Left cardiac atrium (tissue), 4 donors: ENCODE results near the gene SMAD6. TPM values are rescaled to one million over a fixed set of nuclear protein-coding genes. Genes with fewer than 3 reads are reported as not detected.

ENCODE experiments used
- ATAC-seq, 2 donors: fragments of 200-7000 bp; cut with Tn5 transposase; one replicate each; pipeline ENCODE4 v1.9.1; 2020; ENCODE audit warnings: mild to moderate bottlenecking in 2 of 2, moderate library complexity in 2 of 2
- DNase-seq: peaks from one replicate; pipeline ENCODE4 v3.0.0-alpha.2; 2020
- intact Hi-C, 2 donors: fragments of 100-400 bp; cut with DNase I; formaldehyde crosslinking; loops; one replicate each; pipeline versions ENCODE4 v1.14.1 to v1.15.1; 2022 to 2023
- total RNA-seq, 2 donors: library from RNA; stranded (reverse); fragmentation: NEBNext Ultra II Directional; extraction: Animal tissue kit (Norgen Biotek cat#: 25700); gene quantifications; one replicate each; pipeline ENCODE4 v1.2.1, GENCODE V29; 2021
- donor health status: DM: no; HTN: yes; CAD: no.
- donor health status: DM: no; HTN: yes; CAD: no; lungs with severe emphysema.
- donor health status: DM: yes; HTN: yes; CAD: no.
- donor health status: Dilated cardiomyopathy.

Gene SMAD6
- total RNA-seq, 2 donors from 2014 or later: 13.5 to 51.5 TPM

GRCh38 chr15:66778314-66778665 lies 76.3 kb downstream of the SMAD6 start:
- no peak for ATAC-seq
- intact Hi-C loops: loop anchor here in 1 of 2 donors (10.0 kb wide), 1 partner anchor 173 kb away; no protein-coding TSS in a partner anchor
- DNase-seq: no peak

DNA sequence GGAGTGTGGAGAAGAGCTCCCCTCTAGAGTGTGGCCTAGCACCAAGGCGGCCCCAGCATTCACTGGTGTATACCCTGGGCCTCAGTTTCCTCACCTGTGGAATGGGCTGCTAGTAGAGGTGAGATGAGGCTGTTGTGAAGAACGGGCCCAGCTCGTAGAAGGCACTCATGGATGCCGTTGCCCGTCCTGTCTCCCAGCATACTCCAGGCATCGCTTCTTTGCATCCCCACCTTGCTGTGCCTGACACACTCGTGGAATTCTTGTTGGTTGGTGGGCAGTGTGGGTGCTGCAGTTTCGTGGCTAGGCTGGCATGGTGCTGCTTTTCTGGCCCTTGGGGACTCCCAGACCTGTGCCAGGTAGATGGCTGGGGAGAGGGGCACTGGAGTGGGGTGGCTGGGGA lies 76.7 kb downstream of the SMAD6 start:
- DNase-seq (no peak), ATAC-seq (no peak)
- intact Hi-C loops: loop anchor here in 1 of 2 donors (10.0 kb wide), 1 partner anchor 174 kb away; no protein-coding TSS in a partner anchor

GRCh38 chr15:66779331-66780009 lies 77.4 kb downstream of the SMAD6 start:
- DNase-seq (no peak), ATAC-seq (no peak)
- intact Hi-C loops: loop anchor here in 1 of 2 donors (10.0 kb wide), 1 partner anchor 175 kb away; no protein-coding TSS in a partner anchor

DNA sequence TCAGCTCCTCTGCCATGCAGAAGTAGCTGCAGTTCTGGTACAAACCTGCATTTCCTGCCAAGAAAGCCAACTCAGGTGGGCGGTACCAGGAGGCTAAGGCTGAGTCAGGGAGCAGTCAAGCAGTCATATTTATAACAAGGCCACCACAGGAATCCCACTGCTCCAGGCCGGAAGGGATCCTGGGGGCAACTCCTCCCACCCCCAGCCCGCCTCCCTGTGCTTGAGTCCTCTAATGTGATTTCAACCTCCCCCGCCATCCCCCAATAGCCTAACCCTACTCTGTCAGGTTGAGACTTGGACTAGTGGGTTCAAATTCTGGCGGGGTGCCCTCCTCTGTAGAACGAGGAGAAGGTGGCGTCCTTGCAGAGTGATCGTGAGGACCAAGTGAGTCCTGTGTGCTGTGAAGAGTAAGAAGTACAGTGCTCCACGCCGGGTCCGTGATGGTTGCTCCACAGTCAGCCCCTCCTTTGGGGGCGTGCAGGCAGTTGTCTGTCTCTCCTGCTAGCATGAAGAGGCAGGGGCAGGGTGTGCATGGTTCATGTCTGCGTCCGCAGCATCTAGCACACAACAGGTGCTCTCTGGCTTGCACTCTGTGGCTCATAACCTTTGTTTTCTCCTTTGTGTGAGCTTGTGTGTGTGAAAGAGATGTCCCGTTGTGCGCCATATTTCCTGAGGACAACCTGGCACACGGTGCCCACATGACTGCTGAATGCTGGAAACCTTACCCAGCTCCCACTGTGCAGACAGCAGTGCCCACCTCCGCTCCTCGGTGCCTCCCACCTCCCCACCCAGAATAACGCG lies 78.3 kb downstream of the SMAD6 start:
- DNase-seq (no peak), ATAC-seq (peak in 1 of 2 donors; percentile 6)
- intact Hi-C loops: no loop called here

DNA sequence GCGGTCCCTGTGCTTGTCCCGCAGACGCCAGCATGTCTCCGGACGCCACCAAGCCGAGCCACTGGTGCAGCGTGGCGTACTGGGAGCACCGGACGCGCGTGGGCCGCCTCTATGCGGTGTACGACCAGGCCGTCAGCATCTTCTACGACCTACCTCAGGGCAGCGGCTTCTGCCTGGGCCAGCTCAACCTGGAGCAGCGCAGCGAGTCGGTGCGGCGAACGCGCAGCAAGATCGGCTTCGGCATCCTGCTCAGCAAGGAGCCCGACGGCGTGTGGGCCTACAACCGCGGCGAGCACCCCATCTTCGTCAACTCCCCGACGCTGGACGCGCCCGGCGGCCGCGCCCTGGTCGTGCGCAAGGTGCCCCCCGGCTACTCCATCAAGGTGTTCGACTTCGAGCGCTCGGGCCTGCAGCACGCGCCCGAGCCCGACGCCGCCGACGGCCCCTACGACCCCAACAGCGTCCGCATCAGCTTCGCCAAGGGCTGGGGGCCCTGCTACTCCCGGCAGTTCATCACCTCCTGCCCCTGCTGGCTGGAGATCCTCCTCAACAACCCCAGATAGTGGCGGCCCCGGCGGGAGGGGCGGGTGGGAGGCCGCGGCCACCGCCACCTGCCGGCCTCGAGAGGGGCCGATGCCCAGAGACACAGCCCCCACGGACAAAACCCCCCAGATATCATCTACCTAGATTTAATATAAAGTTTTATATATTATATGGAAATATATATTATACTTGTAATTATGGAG lies 79.1 kb downstream of the SMAD6 start:
- intact Hi-C loops: no loop called here
- DNase-seq (no peak), ATAC-seq (no peak)

GRCh38 chr15:66782785-66783184 lies 80.7 kb downstream of the SMAD6 start:
- ATAC-seq (peak in 1 of 2 donors; percentile 42), DNase-seq (no peak)
- intact Hi-C loops: no loop called here

- ATAC-seq (no peak), DNase-seq (no peak)
- intact Hi-C loops: no loop called here
These were observed 81.3 kb downstream of the SMAD6 start for GRCh38 chr15:66783314-66783713.

- intact Hi-C loops: no loop called here
- ATAC-seq (no peak), DNase-seq (no peak)
These were observed 81.7 kb downstream of the SMAD6 start for GRCh38 chr15:66783725-66784124.

- DNase-seq (no peak), ATAC-seq (no peak)
- intact Hi-C loops: no loop called here
These were observed 82.1 kb downstream of the SMAD6 start for GRCh38 chr15:66784174-66784573.

GRCh38 chr15:66785637-66786036 lies 83.6 kb downstream of the SMAD6 start:
- no peak for ATAC-seq
- no peak for DNase-seq
- intact Hi-C loops: loop anchor here in 1 of 2 donors (5.0 kb wide), 1 partner anchor 67 kb away; no protein-coding TSS in a partner anchor

DNA sequence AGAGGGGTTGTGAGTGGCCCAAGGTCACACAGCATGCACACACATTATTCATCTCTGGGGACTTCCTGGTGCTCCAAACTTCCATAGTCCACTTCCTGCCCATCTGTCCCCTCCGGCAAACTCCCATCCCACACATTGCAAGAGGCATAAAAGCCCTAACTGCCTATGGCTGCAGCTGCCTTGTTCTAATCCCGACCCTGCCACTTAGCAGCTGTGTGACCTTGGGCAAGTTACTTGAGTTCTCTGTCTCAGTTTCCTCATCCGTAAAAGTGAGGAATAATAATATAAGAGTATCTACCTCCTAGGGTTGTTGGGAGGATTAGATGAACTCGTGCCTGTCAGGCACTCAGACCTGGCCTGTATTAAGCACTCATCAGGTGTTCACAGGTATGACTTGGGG lies 84.2 kb downstream of the SMAD6 start:
- ATAC-seq: no peak
- DNase-seq: no peak
- intact Hi-C loops: loop anchor here in 1 of 2 donors (5.0 kb wide), 1 partner anchor 66 kb away; no protein-coding TSS in a partner anchor

DNA sequence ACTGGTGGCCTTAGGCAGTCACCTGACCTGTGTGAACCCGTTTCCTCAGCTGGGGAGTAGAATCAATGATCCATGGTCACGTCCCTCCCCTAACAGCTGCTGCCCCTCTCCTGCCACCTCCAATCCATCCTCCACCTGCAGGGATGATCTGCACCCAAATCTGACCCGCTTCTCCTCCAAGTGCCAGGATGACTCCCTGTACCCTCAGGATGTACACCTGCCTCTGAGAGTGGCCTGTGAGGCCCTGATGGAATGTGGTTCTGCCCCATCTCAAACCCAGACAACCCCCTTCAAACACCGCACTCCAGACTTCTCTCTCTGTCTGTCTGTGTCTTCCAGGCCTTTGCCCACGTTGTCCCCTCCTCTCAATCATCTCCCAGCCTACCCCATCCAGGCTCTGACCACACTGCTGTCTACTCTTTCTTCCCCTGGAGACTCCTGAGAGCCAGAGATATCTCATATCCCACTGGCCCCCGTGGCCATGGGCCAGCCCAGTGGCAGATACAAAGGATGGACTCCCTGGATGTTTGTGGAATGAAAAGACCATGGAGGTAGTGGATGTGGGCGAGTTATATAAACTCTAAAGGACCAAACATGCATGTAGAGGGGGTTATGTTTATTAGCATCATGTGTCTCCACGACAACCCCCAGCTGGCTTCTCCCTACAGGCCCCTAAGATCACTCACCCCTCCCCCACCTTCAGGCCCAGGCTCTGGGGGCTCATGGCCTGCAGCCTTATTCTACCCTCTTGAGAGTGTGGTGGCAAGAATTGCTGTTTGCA lies 84.9 kb downstream of the SMAD6 start:
- intact Hi-C loops: loop anchor here in 1 of 2 donors (5.0 kb wide), 1 partner anchor 65 kb away; no protein-coding TSS in a partner anchor
- no peak for DNase-seq
- ATAC-seq: no peak

DNA sequence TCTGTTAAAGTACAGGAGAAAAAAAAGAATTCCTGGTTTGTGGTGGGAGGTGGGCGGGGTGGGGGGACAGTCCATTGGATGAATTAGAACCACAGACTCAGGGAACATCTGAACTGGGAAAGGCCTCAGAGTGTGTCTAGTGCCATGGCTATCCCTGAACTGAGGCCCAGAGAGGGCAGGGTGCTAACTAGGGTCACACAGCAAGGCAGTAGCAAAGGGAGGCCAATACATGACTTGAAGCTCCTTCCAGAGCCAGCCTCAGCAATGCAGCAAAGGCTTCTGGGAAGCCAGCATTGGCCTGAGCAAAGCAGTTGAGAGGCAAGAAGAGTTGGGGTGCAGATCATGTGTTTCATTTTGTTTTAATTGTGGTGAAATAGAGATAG lies 85.4 kb downstream of the SMAD6 start:
- ATAC-seq (no peak), DNase-seq (no peak)

DNA sequence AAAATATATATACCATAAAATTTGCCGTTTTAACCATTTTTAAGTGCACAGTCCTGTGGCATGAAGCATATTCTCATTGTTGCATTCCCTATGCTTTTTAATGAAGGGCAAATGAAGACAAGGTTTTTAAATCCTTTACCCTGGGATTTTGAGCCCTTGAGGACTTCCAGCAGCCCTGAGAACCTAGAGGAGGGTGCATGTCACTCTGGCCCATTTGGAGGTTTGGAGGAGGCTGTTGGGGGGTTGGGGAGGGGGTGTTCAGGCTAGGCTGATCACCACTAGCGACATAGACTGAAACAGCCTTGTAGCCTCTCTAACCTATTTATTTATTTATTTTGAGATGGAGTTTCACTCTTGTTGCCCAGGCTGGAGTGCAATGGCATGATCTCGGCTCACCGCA lies 86.0 kb downstream of the SMAD6 start:
- ATAC-seq (no peak), DNase-seq (no peak)
- intact Hi-C loops: loop anchor here in 1 of 2 donors (5.0 kb wide), 1 partner anchor 64 kb away; no protein-coding TSS in a partner anchor

More for the DNA sequence above, 85.4 kb downstream of the SMAD6 start:
- intact Hi-C loops: loop anchor here in 1 of 2 donors (5.0 kb wide), 1 partner anchor 65 kb away; no protein-coding TSS in a partner anchor

- intact Hi-C loops: loop anchor here in 1 of 2 donors (5.0 kb wide), 1 partner anchor 63 kb away; no protein-coding TSS in a partner anchor
- peak; percentile 62 for DNase-seq
- ATAC-seq: peak; percentile 76 to 80
These were observed 87.3 kb downstream of the SMAD6 start for GRCh38 chr15:66789029-66790025.

DNA sequence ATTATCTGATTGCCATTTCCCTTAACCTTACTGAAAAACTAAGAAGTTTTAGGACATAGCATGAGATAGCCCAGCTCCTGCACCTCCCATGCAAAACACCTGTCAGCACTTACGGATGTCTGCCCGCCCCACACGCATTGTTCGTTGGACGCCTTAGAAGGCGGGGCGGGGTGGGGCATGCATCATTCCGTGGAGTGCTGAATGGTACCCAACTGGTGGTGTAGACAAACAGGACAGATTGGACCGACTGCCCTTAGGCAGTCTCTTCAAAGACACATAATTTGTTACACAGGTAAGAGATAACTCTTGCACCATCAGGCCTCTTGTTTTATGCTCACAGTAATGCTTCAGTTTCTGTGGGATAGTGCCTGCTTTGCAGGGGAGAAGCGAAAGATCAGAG lies 93.8 kb downstream of the SMAD6 start:
- DNase-seq (no peak), ATAC-seq (no peak)
- intact Hi-C loops: no loop called here

- DNase-seq (no peak), ATAC-seq (no peak)
- intact Hi-C loops: no loop called here
These were observed 94.3 kb downstream of the SMAD6 start for GRCh38 chr15:66796343-66796742.
